GM15510 (cell line): ENCODE measurements around the gene METAP2.
A peak's percentile ranks its signal among the peaks of the same experiment; 100 is the strongest.

Experiments used
- POLR2A ChIP-seq: IDR thresholded peaks from 3 replicates; pipeline ENCODE4 v1.6.1; 2011; ENCODE audit warnings: borderline replicate concordance; ENCODE audit not compliant: insufficient read length; ENCODE audit errors: extremely low read depth

METAP2 gene

DNA sequence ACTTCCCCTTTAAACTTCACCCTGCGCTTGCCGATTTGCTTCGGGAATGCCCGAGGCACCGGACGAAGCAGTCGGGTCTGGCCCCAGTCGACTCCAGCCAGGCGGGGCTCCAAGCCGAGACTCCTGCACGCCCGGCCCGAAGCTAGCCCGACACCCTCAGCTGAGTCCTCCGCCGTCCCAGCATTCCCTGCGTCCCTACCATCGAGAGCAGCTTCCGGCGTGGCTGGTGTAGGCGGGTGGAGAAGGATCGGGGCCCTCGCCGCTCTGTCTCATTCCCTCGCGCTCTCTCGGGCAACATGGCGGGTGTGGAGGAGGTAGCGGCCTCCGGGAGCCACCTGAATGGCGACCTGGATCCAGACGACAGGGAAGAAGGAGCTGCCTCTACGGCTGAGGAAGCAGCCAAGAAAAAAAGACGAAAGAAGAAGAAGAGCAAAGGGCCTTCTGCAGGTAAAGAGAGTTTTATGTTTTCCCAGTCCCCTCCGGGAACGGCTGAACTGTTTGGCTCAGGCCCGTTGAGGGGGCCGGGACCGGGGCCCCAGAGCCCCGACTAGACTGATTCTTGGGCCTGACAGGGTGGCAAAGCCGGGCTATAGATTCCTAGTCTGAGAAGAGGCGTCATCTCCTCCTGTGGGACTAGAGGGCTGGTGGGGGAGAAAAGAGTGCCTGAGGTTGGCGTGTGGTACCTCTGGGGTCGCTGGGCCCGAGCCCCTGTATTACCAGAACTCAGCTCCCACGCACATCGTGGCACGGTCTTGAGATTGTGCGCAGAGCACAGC, at the start of gene METAP2:
Gene METAP2, plus strand, starts transcription at position 269 of the 776 bp plus-strand sequence. Its CDS starts 28 bp downstream, at position 297.
- peak; percentile 93 for TF ChIP-seq POLR2A

DNA sequence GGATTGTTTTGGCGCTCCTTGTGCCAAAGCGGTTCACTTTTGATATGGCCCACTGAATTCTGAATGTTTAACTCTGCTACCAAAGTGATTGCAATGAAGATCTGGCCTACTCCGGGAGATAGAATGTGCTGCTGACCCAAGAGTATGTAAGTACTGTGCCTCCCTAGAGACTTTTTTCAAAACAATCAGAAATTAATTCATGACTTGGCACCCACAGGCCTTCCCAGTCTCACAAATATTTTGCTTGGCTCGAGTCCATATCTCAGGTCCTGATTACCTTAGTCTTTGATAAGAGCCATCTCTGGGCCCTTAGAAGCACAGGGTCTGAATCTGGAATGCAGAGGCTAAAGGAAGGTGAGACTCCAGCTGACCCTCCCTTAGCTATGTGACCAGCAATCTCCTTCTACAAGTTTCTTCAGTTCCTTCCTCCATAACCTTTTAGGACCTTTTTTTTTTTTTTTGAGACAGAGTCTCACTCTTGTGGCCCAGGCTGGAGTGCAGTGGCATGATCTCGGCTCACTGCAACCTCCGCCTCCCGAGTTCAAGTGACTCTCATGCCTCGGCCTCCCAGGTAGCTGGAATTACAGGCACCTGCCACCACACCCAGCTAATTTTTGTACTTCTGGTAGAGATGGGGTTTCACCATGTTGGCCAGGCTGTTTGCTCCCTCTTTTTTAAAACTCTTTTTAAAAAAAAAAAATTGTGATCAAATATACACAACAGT, 49.5 kb upstream of the METAP2 start:
- TF ChIP-seq POLR2A, result no peak

DNA sequence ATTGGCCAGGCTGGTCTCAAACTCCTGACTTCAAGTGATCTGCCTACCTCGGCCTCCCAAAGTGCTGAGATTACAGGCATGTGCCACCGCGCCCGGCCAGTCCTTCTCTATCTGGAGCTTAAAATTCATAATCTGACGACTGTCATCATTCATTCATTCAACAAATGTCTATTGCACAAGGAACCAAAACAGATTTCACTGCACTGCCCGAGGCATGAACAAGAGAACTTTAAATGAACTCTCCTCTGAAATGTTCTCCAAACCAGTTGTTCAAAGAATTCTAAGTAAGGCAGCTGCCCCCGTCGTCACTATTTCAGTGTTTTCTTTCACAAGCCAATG, 44.8 kb upstream of the METAP2 start:
- no peak for TF ChIP-seq POLR2A

DNA sequence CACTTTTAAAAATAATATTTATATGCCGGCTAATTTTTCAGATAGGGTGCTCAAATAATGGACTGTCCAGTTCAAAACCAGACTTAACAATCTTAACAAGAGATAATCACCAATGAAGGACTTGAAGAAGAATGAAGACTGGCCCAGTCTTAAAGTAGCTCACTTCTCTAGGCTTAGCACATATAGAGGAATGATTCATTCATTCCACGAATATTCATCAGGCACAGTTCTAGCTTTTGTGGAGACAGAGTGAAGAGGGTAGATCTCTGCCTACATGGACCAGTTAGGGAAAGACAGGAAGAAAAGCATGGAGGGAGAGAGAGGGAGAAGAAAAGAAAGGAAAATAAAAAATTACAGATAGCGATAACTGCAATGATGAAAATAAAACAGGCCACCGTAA, 42.8 kb upstream of the METAP2 start:
- TF ChIP-seq POLR2A, result no peak

DNA sequence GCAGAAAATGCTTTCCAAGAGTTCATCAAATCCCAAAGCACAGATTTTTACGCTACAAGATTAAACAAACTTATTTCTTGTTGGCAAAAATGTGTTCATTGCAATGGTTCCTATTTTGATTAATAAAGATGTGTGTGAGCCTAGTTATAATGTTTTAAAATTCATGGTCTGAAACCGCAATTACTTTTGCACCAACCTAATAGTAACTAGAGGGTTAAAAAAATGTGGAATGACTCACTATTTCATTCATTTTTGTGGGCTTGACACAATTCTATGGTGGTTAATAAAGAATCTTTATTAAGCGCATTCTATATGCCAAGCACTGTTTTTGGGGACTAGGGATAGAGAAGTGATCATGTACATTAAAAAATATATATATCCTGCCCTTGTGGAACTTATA, 38.6 kb upstream of the METAP2 start:
- TF ChIP-seq POLR2A, result no peak

DNA sequence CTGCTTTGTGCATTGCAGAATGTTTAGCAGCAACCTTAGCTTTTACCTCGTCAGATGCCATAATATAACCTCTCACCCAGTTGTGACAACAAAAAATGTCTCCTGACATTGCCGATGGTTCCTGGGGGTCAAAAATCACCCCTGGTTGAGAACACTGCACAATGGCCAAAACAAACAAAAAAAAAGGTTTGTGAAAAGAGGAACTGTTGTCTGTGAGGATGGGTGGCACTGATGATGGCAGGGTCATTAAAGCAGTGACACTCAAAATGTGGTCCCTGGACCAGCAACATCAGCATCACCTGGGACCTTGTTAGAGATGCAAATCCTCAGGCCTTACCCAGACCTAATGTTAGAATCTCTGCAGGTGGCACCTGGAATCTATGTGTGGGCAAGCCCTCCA, 36.4 kb upstream of the METAP2 start:
- no peak for TF ChIP-seq POLR2A

DNA sequence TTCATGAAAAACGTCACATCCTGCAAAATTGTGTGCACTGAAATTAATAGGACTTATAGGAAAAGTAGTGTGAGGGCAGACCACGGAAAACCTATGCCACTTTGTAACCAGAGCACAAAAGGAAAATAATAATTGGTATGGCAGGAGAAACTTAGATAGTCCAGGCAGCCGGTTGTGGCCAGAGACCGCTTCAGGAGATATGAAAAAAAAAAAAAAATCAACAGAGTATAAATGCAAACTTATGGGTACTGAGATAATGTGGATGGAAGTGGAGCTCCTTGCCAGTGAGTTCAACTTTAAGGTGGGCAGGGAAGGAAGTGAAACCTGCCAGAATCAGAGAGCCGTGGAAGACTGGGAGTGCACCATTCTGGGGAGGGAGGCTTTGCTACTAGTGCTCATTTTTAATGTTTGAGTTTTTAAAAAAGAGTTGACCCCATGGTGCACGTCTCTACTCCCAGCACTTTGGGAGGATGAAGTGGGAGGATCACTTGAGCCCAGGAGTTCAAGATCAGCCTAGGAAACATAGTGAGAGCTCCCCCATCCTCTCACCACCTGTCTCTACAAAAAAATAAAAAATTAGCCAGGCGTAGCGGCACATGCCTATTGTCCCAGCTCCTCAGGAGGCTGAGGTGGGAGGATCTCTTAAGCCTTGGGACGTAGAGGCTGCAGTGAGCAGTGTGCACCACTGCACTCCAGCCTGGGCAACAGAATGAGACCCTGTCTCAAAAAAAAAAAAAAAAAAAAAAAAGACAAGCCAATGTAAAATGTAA, 34.3 kb upstream of the METAP2 start:
- no peak for TF ChIP-seq POLR2A

DNA sequence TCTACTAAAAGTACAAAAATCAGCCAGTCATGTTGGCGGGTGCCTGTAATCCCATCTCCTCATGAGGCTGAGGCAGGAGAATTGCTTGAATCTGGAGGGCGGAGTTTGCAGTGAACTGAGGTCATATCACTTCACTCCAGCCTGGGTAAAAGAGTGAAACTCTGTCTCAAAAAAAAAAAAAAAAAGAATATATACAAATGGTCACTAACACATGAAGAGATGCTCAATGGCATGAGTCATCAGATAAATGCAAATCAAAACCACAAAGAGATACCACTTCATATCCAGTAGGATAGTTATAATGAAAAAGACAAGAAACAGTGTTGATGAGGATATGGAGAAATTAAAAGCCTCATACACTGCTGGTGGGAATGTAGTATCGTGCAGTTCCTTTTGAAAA, 33.6 kb upstream of the METAP2 start:
- no peak for TF ChIP-seq POLR2A

DNA sequence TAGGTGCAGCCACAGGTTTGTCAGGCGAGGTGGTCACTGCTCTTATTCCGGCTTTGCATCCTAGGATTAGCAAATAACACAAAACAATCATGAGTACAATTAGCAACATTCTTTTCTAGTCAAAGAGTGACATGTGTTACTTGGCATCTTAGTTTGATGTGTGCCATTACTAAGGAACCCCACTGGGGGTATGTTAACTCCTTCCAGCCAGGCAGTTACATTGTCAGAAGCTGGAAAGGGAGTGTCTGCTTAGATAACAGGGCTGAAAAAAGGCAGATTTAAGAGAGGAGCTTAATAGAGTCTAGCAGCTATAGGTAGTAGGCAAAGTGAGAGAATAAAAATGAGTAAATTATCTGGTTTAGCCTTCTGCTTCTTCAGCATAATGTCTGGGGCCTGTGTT, 30.5 kb upstream of the METAP2 start:
- TF ChIP-seq POLR2A, result no peak

DNA sequence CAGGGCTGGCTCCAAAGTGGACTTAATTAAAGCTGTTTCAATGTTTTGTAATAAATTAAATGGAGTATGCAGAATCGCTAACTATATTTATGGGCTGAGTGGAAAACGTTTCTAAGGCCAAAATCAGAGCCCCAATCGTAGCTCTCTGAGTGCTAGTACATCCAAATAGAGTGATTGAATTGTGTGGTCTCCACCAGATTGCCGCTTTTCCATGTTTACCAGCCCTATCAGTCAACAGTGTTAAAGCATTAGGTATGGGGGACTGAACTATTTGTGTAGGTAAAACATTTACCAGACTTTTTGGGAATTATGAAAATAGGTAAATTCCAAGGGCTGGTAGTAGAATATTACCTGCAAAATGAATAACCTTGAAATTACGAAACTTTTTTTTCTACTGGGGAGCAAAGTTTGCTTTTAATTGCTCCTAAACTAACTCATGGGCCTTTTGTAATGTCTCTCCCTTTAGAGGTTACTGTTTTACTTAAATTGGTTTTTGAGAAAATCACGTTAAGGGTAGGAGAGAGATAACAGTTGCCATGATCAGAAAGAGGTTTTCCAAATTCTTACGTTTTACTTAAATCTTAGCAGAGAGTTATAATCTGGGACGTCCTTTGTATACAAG, 28.0 kb upstream of the METAP2 start:
- TF ChIP-seq POLR2A, result no peak

DNA sequence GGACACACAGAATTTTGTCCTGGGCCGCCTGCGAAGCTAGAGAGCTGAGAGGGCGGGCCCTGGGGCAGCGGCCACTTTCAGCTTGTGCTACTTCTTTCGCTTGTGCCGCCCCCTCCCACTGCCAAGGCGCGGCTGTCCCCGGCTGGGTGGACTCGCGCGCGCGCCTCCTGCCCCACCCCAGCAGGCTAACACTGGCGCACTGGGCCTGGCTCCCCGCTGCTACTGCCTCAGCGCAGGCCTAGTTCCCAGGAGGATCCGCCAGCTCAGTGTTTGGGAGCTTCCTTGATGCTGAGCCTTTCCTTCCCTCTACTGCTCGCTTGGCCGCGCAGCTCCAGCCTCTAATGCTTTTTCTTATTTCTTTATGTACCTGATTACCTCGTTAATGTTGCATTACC, 27.4 kb upstream of the METAP2 start:
- TF ChIP-seq POLR2A, result no peak

DNA sequence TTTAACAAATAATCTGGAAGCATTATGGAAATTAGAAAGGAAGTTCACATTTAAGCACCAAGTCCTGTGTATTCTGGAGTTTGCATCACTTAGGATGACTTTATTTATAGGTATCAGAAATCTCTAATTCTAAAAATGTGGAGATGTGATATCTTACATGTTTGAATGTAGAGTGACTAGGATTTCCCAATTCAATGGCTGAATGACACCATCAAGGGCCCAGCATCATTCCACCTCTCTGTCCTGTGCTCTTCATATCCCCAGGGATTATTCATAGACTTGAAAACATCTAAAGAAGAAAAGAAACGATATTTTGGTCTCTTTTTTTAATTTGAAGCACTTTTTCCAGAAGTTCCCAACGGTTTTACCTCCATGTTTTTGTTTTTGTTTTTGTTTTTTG, 15.2 kb upstream of the METAP2 start:
- TF ChIP-seq POLR2A, result no peak

DNA sequence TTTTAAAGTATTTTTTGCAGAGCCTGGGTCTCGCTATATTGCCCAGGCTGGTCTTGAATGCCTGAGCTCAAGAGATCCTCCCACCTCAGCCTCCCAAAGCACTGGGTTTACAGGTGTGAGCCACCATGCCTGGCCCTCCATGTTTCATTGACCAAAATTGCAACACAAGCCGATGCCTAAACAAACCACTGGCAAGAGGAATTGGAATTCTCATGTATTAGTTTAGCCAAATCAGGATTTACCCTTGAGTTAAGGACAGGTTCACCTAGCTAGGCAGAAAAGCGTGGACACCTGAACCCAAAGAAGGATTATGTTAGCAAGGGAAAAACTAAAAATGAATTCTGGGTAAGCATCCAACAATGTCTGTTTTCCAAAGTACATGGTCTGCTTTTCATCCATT, 14.6 kb upstream of the METAP2 start:
- TF ChIP-seq POLR2A, result no peak

DNA sequence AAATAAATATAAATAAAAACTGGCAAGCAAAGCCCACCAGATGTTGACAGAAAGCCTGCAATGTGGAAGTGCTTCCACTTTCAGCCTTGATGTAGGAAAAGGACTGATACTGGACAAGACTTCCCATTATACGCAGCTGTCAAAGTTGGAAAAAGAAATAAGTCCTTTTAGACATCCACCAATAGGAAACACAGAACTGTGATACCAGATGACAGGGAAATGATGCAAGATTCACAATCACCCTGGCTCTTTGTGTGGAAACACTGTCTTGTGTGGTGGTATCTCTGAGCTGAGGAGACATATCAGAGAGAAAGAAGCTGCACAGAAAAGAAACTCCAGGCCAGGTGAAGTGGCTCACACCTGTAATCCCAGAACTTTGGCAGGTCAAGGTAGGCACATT, 13.8 kb upstream of the METAP2 start:
- no peak for TF ChIP-seq POLR2A

DNA sequence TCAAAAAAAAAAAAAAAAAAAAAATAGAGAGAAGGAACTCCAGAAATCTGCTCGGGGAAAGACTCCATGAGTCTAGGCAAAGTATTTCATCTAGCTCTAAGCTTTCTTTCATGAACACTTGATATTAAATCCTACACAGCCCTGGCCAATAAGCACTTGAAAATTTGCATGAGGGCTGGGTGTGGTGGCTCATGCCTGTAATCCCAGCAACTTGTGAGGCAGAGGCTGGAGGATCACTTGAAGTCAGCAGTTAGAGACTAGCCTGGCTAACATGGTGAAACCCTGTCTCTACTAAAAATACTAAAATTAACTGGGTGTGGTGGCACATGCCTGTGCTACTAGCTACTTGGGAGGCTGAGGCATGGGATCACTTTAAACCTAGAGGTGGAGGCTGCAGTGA, 13.1 kb upstream of the METAP2 start:
- no peak for TF ChIP-seq POLR2A
